ENCODE measurements around the gene GALT.

Gene GALT

GRCh38 chr9:34646211-34647083 lies at the start of gene GALT:
TSS of gene GALT (plus strand) at chr9:34646675. CDS start at chr9:34646705, 30 bp downstream.
- DNase-seq = peak; percentile 92 to 95
- TF ChIP-seq POLR2A (IDR thresholded peaks at IDR 0.05; ENCODE audit: low read length) = peak; percentile 69
- TF ChIP-seq GATA1 (IDR thresholded peaks at IDR 0.05; ENCODE audit: low read depth, low read length) = no peak

- TF ChIP-seq POLR2A (IDR thresholded peaks at IDR 0.05; ENCODE audit: low read length) = no peak
- TF ChIP-seq GATA1 (IDR thresholded peaks at IDR 0.05; ENCODE audit: low read depth, low read length) = no peak
- DNase-seq = no peak
Measured at GRCh38 chr9:34599546-34599945, 46.9 kb upstream of the GALT start.

- DNase-seq = no peak
- TF ChIP-seq POLR2A (IDR thresholded peaks at IDR 0.05; ENCODE audit: low read length) = no peak
- TF ChIP-seq GATA1 (IDR thresholded peaks at IDR 0.05; ENCODE audit: low read depth, low read length) = no peak
Measured at GRCh38 chr9:34600908-34601307, 45.6 kb upstream of the GALT start.

- TF ChIP-seq POLR2A (IDR thresholded peaks at IDR 0.05; ENCODE audit: low read length) (no peak), GATA1 (IDR thresholded peaks at IDR 0.05; ENCODE audit: low read depth, low read length) (no peak)
- DNase-seq = no peak
Measured at GRCh38 chr9:34601937-34602573, 44.4 kb upstream of the GALT start.

GRCh38 chr9:34603610-34604231 lies 42.8 kb upstream of the GALT start:
- TF ChIP-seq POLR2A (IDR thresholded peaks at IDR 0.05; ENCODE audit: low read length) (no peak), GATA1 (IDR thresholded peaks at IDR 0.05; ENCODE audit: low read depth, low read length) (no peak)
- peak; percentile 71 to 84 for DNase-seq

- DNase-seq = no peak
- TF ChIP-seq POLR2A (IDR thresholded peaks at IDR 0.05; ENCODE audit: low read length) (no peak), GATA1 (IDR thresholded peaks at IDR 0.05; ENCODE audit: low read depth, low read length) (no peak)
Measured at GRCh38 chr9:34606190-34606589, 40.3 kb upstream of the GALT start.

GRCh38 chr9:34606905-34607304 lies 39.6 kb upstream of the GALT start:
- no peak for TF ChIP-seq GATA1 (IDR thresholded peaks at IDR 0.05; ENCODE audit: low read depth, low read length)
- no peak for TF ChIP-seq POLR2A (IDR thresholded peaks at IDR 0.05; ENCODE audit: low read length)

GRCh38 chr9:34607331-34607730 lies 39.1 kb upstream of the GALT start:
- DNase-seq = no peak
- TF ChIP-seq POLR2A (IDR thresholded peaks at IDR 0.05; ENCODE audit: low read length) = no peak
- TF ChIP-seq GATA1 (IDR thresholded peaks at IDR 0.05; ENCODE audit: low read depth, low read length) = no peak

More at GRCh38 chr9:34606905-34607304, 39.6 kb upstream of the GALT start:
- no peak for DNase-seq

GRCh38 chr9:34610434-34611206 lies 35.9 kb upstream of the GALT start:
- DNase-seq = no peak
- TF ChIP-seq POLR2A (IDR thresholded peaks at IDR 0.05; ENCODE audit: low read length) = no peak
- no peak for TF ChIP-seq GATA1 (IDR thresholded peaks at IDR 0.05; ENCODE audit: low read depth, low read length)

GRCh38 chr9:34611251-34611810 lies 35.1 kb upstream of the GALT start:
- TF ChIP-seq GATA1 (IDR thresholded peaks at IDR 0.05; ENCODE audit: low read depth, low read length) = no peak
- TF ChIP-seq POLR2A (IDR thresholded peaks at IDR 0.05; ENCODE audit: low read length) = no peak
- peak in 1 of 2 experiments; percentile 44 for DNase-seq

GRCh38 chr9:34611811-34612787 lies 34.4 kb upstream of the GALT start, which contains the start of gene RPP25L:
TSS of gene RPP25L (minus strand) at chr9:34612097. CDS start at chr9:34611296, 801 bp downstream.
- TF ChIP-seq POLR2A (IDR thresholded peaks at IDR 0.05; ENCODE audit: low read length) (peak; percentile 78), GATA1 (IDR thresholded peaks at IDR 0.05; ENCODE audit: low read depth, low read length) (no peak)
- DNase-seq = peak; percentile 88 to 93

- peak; percentile 79 to 89 for DNase-seq
- TF ChIP-seq GATA1 (IDR thresholded peaks at IDR 0.05; ENCODE audit: low read depth, low read length) (no peak), POLR2A (IDR thresholded peaks at IDR 0.05; ENCODE audit: low read length) (no peak)
Measured at GRCh38 chr9:34612788-34613390, 33.6 kb upstream of the GALT start.
